Suprapubic skin (tissue), 4 donors: Measurements from ENCODE around the gene ABCB1.

Source experiments
- EP300 ChIP-seq: sonication (generic); formaldehyde crosslinking; IDR thresholded peaks from one replicate; pipeline ENCODE4 v1.6.1; 2017; ENCODE audit warnings: antibody characterized with exemption
- POLR2A ChIP-seq, 2 donors: fragments of 450-650 bp; IDR thresholded peaks; one replicate each; pipeline ENCODE4 v1.6.1; 2017; ENCODE audit warnings: antibody characterized with exemption in 2 of 2, mild to moderate bottlenecking in 2 of 2, moderate library complexity in 2 of 2
- POLR2AphosphoS5 ChIP-seq, 3 donors: sonication (generic); formaldehyde crosslinking; IDR thresholded peaks; one replicate each; pipeline ENCODE4 v1.6.1; 2017; ENCODE audit warnings: antibody characterized with exemption in 3 of 3
- TF ChIP-seq, protein P1 (sequence below), 2 donors: fragments of 200-600 bp in 1 of 2; fragments of 450-650 bp in 1 of 2; sonication (generic) in 1 of 2; IDR thresholded peaks; one replicate each; pipeline ENCODE4 v1.5.1; 2016 to 2019; ENCODE audit warnings: antibody characterized with exemption in 2 of 2, mild to moderate bottlenecking in 1 of 2, moderate library complexity in 1 of 2

DNA sequence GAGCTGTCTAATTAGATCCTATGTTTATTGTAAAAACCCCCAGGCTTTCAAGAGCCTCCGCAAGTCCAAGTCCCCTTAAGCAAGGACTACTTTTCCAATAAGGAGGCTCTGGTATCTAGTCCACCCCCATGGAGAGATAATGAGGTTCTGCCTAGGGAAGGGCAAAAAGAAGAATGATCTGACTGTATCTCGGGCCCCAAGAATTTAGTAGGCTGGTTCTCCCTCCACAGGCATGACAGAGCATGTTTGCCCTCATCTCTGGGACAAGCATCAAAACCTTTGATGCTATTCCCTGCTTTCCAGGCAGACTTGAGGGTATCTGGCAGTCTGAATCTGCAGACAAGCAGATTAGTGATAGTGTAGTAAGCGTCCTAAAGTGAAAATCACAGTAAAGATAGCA lies 19.0 kb downstream of the ABCB1 start:
- TF ChIP-seq, protein P1, sequence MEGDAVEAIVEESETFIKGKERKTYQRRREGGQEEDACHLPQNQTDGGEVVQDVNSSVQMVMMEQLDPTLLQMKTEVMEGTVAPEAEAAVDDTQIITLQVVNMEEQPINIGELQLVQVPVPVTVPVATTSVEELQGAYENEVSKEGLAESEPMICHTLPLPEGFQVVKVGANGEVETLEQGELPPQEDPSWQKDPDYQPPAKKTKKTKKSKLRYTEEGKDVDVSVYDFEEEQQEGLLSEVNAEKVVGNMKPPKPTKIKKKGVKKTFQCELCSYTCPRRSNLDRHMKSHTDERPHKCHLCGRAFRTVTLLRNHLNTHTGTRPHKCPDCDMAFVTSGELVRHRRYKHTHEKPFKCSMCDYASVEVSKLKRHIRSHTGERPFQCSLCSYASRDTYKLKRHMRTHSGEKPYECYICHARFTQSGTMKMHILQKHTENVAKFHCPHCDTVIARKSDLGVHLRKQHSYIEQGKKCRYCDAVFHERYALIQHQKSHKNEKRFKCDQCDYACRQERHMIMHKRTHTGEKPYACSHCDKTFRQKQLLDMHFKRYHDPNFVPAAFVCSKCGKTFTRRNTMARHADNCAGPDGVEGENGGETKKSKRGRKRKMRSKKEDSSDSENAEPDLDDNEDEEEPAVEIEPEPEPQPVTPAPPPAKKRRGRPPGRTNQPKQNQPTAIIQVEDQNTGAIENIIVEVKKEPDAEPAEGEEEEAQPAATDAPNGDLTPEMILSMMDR (IDR thresholded peaks at IDR 0.05), result no peak
- TF ChIP-seq POLR2A (IDR thresholded peaks at IDR 0.05) (no peak), EP300 (no peak), POLR2AphosphoS5 (IDR thresholded peaks at IDR 0.05) (no peak)
